GM12891 (cell line): ENCODE measurements around the gene GMCL1.
"Not testable (repeated sequence)": the region's sequence is repeated elsewhere in the genome, so short reads cannot be mapped to it uniquely, and the experiment has no call there.

Experiments
- DNase-seq: peaks from one replicate; pipeline ENCODE4 v3.0.0; 2011; ENCODE audit warnings: low spot score; ENCODE audit not compliant: insufficient read length
- FAIRE-seq: peaks from 2 replicates; lab custom pipeline; 2011; peaks lifted over from hg19 to GRCh38; lab: Jason Lieb, UNC
- PAX5 ChIP-seq: IDR thresholded peaks from 2 replicates; pipeline ENCODE4 v1.6.1; 2011; ENCODE audit warnings: low read length, moderate library complexity, mild to moderate bottlenecking; ENCODE audit not compliant: insufficient read depth, severe bottlenecking
- POLR2A ChIP-seq: IDR thresholded peaks from 2 replicates; pipeline ENCODE4 v1.6.1; 2011; ENCODE audit warnings: low read depth, low read length, control low read depth
- POLR2AphosphoS5 ChIP-seq: IDR thresholded peaks from 2 replicates; pipeline ENCODE4 v1.6.1; 2011; ENCODE audit warnings: low read depth, low read length, control low read depth
- POU2F2 ChIP-seq: IDR thresholded peaks from 2 replicates; pipeline ENCODE4 v1.6.1; 2011; ENCODE audit warnings: low read depth, mild to moderate bottlenecking, control low read depth, low read length, moderate library complexity
- SPI1 ChIP-seq: IDR thresholded peaks from 2 replicates; pipeline ENCODE4 v1.6.1; 2011; ENCODE audit warnings: low read depth, low read length, control low read depth
- TAF1 ChIP-seq: IDR thresholded peaks from 2 replicates; pipeline ENCODE4 v1.6.1; 2011; ENCODE audit warnings: low read depth, low read length, control low read depth

GMCL1 gene

GRCh38 chr2:69790601-69790959, 38.9 kb upstream of the GMCL1 start:
- FAIRE-seq: peak; percentile 16
- no peak for DNase-seq
- TF ChIP-seq POU2F2 (no peak), SPI1 (no peak), POLR2AphosphoS5 (no peak), PAX5 (no peak), POLR2A (no peak), TAF1 (no peak)

GRCh38 chr2:69791045-69791444, 38.4 kb upstream of the GMCL1 start:
- FAIRE-seq: no peak
- TF ChIP-seq SPI1 (no peak), POU2F2 (no peak), POLR2AphosphoS5 (no peak), POLR2A (no peak), PAX5 (no peak), TAF1 (no peak)
- DNase-seq: no peak

GRCh38 chr2:69796174-69796573, 33.3 kb upstream of the GMCL1 start:
- no peak for DNase-seq
- TF ChIP-seq POU2F2: no peak
- FAIRE-seq: no peak

- FAIRE-seq (no peak), DNase-seq (no peak)
- TF ChIP-seq POU2F2: no peak
- no peak for TF ChIP-seq TAF1
- TF ChIP-seq POLR2A: no peak
- TF ChIP-seq SPI1: no peak
- no peak for TF ChIP-seq POLR2AphosphoS5
- no peak for TF ChIP-seq PAX5
Observed at GRCh38 chr2:69797235-69797634, 32.2 kb upstream of the GMCL1 start.

- DNase-seq (no peak), FAIRE-seq (peak; percentile 31)
Observed at GRCh38 chr2:69797836-69798289, 31.6 kb upstream of the GMCL1 start.

GRCh38 chr2:69798290-69798908, 31.1 kb upstream of the GMCL1 start:
- DNase-seq: no peak
- TF ChIP-seq POU2F2: no peak
- TF ChIP-seq POLR2A: no peak
- no peak for TF ChIP-seq SPI1
- no peak for TF ChIP-seq TAF1
- TF ChIP-seq PAX5: no peak
- no peak for TF ChIP-seq POLR2AphosphoS5
- peak; percentile 76 for FAIRE-seq

More at GRCh38 chr2:69797836-69798289, 31.6 kb upstream of the GMCL1 start:
- TF ChIP-seq TAF1: no peak
- TF ChIP-seq SPI1: no peak
- TF ChIP-seq POU2F2: no peak
- no peak for TF ChIP-seq PAX5
- no peak for TF ChIP-seq POLR2AphosphoS5
- no peak for TF ChIP-seq POLR2A

- no peak for TF ChIP-seq POLR2A
- no peak for TF ChIP-seq TAF1
- TF ChIP-seq PAX5: no peak
- TF ChIP-seq SPI1: no peak
- no peak for TF ChIP-seq POU2F2
- TF ChIP-seq POLR2AphosphoS5: no peak
- DNase-seq (no peak), FAIRE-seq (no peak)
Observed at GRCh38 chr2:69798909-69799526, 30.4 kb upstream of the GMCL1 start.

GRCh38 chr2:69801745-69802290, 27.6 kb upstream of the GMCL1 start:
- TF ChIP-seq PAX5 (no peak), POU2F2 (no peak), SPI1 (no peak)
- DNase-seq (no peak), FAIRE-seq (no peak)

- TF ChIP-seq SPI1: peak; percentile 94
- not testable (repeated sequence) for FAIRE-seq, DNase-seq
Observed at GRCh38 chr2:69802781-69803367, 26.6 kb upstream of the GMCL1 start.

GRCh38 chr2:69804416-69804815, 25.0 kb upstream of the GMCL1 start:
- no peak for FAIRE-seq
- DNase-seq: no peak
- TF ChIP-seq POU2F2 (no peak), POLR2A (no peak), PAX5 (no peak), TAF1 (no peak), SPI1 (no peak)
